ENCODE data around the gene LILRB1. TPM values are rescaled to one million over a fixed set of nuclear protein-coding genes. Genes with fewer than 3 reads are reported as not detected.
"Not testable (repeated sequence)": the region's sequence is repeated elsewhere in the genome, so short reads cannot be mapped to it uniquely, and the experiment has no call there.

Gene LILRB1
- polyA plus RNA-seq, 3 donors = 27.2 to 317 (median 60.6) TPM

DNA sequence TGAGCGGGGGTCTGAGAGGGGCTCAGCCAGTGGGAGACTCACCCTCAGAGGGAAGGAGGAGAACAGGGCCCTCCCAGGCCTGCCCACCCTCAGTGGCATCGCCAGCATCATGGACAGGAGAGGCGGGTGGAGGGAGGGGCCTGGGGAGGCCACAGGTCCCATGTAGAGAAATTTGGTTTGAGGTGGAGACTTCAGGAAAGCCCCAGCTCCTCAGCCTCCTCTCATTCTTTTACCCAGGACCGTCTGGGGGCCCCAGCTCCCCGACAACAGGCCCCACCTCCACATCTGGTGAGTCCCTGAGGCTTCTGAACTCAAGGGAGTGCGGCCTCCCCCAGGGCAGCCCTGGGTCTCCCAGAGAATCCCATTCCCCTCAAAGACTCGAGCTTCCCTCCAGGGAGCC, 3.1 kb downstream of the LILRB1 start:
- peaks cover 50% of the 10 kb centered on the region for H3K4me1 Mint-ChIP-seq
- H3K27me3 Mint-ChIP-seq (ENCODE audit: low read depth in 3 of 3) = peaks cover 5 to 10% (median 7%) of the 10 kb centered on the region in 3 donors
- intact Hi-C loops (cut with micrococcal nuclease) = loop anchor here (5.0 kb wide), 3 partner anchors 36 to 61 kb away; partner anchors contain the start of genes LILRA1 (in 1 of the 2) and LILRA2 (in 1 of the 2)
- Histone ChIP-seq H3K4me3 (replicated peaks in 1 of 3; ENCODE audit: low read depth in 2 of 3, low read length in 3 of 3) (peak overlapping the region in 1 of 3 experiments; percentile 14), H2AFZ (ENCODE audit: insufficient read depth, low read depth, low read length, poor library complexity, severe bottlenecking) (no peak overlapping the region), H3K9ac (ENCODE audit: insufficient read depth, low read length, poor library complexity, severe bottlenecking) (no peak overlapping the region), H3K4me2 (replicated peaks; ENCODE audit: extremely low read depth, low read length, poor library complexity, severe bottlenecking) (no peak overlapping the region), H3K27ac (ENCODE audit: low read depth in 1 of 2, low read length in 2 of 2) (no peak overlapping the region), H3K36me3 (replicated peaks in 1 of 2; ENCODE audit: control insufficient read depth in 1 of 2, insufficient read depth in 2 of 2, low read length in 2 of 2) (peaks cover 46 to 59% of the 10 kb centered on the region in 2 donors), H3K79me2 (ENCODE audit: insufficient read depth, low read length) (peaks cover 21% of the 10 kb centered on the region), H3K4me1 (ENCODE audit: control insufficient read depth in 1 of 2, insufficient read depth in 2 of 2, low read length in 2 of 2) (peaks cover 39 to 45% of the 10 kb centered on the region in 2 donors), H3K9me3 (replicated peaks in 1 of 2; ENCODE audit: control insufficient read depth in 1 of 2, insufficient read depth in 1 of 2, low read length in 2 of 2) (no peaks in the 10 kb centered on the region), H3K27me3 (ENCODE audit: control insufficient read depth in 2 of 2, insufficient read depth in 2 of 2, low read length in 2 of 2) (no peaks in the 10 kb centered on the region), H4K20me1 (ENCODE audit: insufficient read depth, low read length) (peaks cover 60% of the 10 kb centered on the region)
- H3K27ac Mint-ChIP-seq = no peak overlapping the region
- 90% methylated on average over 3 of the region's 7 CpGs for WGBS (ENCODE audit: insufficient coverage)
- H3K9me3 Mint-ChIP-seq = no peaks in the 10 kb centered on the region
- peak overlapping the region in 1 of 2 donors; percentile 64 for H3K4me3 Mint-ChIP-seq
- H3K36me3 Mint-ChIP-seq = peaks cover 49 to 59% of the 10 kb centered on the region in 2 donors
- no peak for TF ChIP-seq CTCF (IDR thresholded peaks at IDR 0.05)
- no peak for DNase-seq

DNA sequence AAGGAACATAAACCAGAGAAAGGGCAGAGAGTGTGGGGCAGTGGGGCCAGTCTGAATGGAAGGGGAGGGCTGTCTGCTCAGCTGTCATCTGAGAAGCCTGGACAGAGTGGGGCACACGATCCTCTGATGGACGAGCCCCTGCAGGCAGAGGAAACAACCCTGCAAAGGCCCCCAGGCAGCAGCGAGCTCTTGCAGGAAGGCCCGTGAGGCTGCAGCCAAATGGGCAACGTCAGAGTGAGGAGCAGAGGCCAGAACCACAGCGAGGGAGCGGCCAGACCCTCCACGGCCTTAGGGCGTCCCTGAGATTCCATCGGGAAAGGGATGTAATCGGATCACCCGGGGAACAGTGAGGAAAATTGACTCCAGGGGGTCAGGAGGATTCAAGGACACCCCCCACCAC, 5.8 kb downstream of the LILRB1 start:
- H3K36me3 ChIP-seq (replicated peaks in 1 of 2; ENCODE audit: control insufficient read depth in 1 of 2, insufficient read depth in 2 of 2, low read length in 2 of 2) = peaks cover 46 to 59% of the 10 kb centered on the region in 2 donors
- H3K9ac ChIP-seq (ENCODE audit: insufficient read depth, low read length, poor library complexity, severe bottlenecking); H3K27ac ChIP-seq (ENCODE audit: low read depth in 1 of 2, low read length in 2 of 2); H3K27me3 ChIP-seq (ENCODE audit: control insufficient read depth in 2 of 2, insufficient read depth in 2 of 2, low read length in 2 of 2); H3K4me3 Mint-ChIP-seq; H3K4me3 ChIP-seq (replicated peaks in 1 of 3; ENCODE audit: low read depth in 2 of 3, low read length in 3 of 3); DNase-seq; H3K9me3 Mint-ChIP-seq; H3K27me3 Mint-ChIP-seq (ENCODE audit: low read depth in 3 of 3); intact Hi-C loops (cut with micrococcal nuclease); H3K9me3 ChIP-seq (replicated peaks in 1 of 2; ENCODE audit: control insufficient read depth in 1 of 2, insufficient read depth in 1 of 2, low read length in 2 of 2); H3K4me2 ChIP-seq (replicated peaks; ENCODE audit: extremely low read depth, low read length, poor library complexity, severe bottlenecking); H2AFZ ChIP-seq (ENCODE audit: insufficient read depth, low read depth, low read length, poor library complexity, severe bottlenecking): not testable (repeated sequence)
- Mint-ChIP-seq H3K4me1 (peaks cover 30% of the 10 kb centered on the region), H3K27ac (peak overlapping the region in 1 of 7 donors; percentile 33), H3K36me3 (peaks cover 46 to 57% of the 10 kb centered on the region in 2 donors)
- H3K4me1 ChIP-seq (ENCODE audit: control insufficient read depth in 1 of 2, insufficient read depth in 2 of 2, low read length in 2 of 2) = peaks cover 24% of the 10 kb centered on the region in 2 donors
- WGBS (ENCODE audit: insufficient coverage) = 68% methylated on average over 7 of the region's 12 CpGs
- H3K79me2 ChIP-seq (ENCODE audit: insufficient read depth, low read length) = peaks cover 15% of the 10 kb centered on the region
- peaks cover 57% of the 10 kb centered on the region for H4K20me1 ChIP-seq (ENCODE audit: insufficient read depth, low read length)

Measured in CD14-positive monocyte (primary cell).